ENCODE results near the gene AATK.

- TF ChIP-seq CTCF (optimal IDR thresholded peaks at IDR 0.05 in 1 of 3, IDR thresholded peaks at IDR 0.05 in 1 of 3, conservative IDR thresholded peaks at IDR 0.05 in 1 of 3; ENCODE audit: extremely low read depth in 1 of 3, insufficient read depth in 2 of 3, low read length in 3 of 3) (no peak), EZH2 (IDR thresholded peaks at IDR 0.05; ENCODE audit: low read length) (no peak)
These were observed 16.6 kb upstream of the AATK start for GRCh38 chr17:81182596-81182995.

All from keratinocyte (primary cell).